Endodermal cell (in vitro differentiated cells): ENCODE data around the gene ENDOV. TPM values are rescaled to one million over a fixed set of nuclear protein-coding genes. Genes with fewer than 3 reads are reported as not detected.

Experiments used
- DNase-seq: peaks from one replicate; pipeline ENCODE4 v3.0.0-alpha.2; 2017
- H3K27ac ChIP-seq: 2 replicates; pipeline ENCODE4 v1.5.1; 2013; ENCODE audit warnings: mild to moderate bottlenecking, low read depth, low read length, moderate library complexity
- H3K27me3 ChIP-seq: 2 replicates; pipeline ENCODE4 v1.6.1; 2013; ENCODE audit warnings: mild to moderate bottlenecking, low read length, moderate library complexity; ENCODE audit not compliant: insufficient read depth, control insufficient read depth, poor library complexity, severe bottlenecking
- H3K36me3 ChIP-seq: 2 replicates; pipeline ENCODE4 v1.7.0; 2013; ENCODE audit warnings: mild to moderate bottlenecking, low read length, moderate library complexity; ENCODE audit not compliant: control insufficient read depth, insufficient read depth
- H3K4me1 ChIP-seq: one replicate; pipeline ENCODE4 v1.7.0; 2013; ENCODE audit warnings: low read length; ENCODE audit not compliant: control insufficient read depth, insufficient read depth
- H3K4me3 ChIP-seq: 2 replicates; pipeline ENCODE4 v1.5.1; 2013; ENCODE audit warnings: mild to moderate bottlenecking, low read length, moderate library complexity
- H3K9ac ChIP-seq: 2 replicates; pipeline ENCODE4 v1.6.1; 2013; ENCODE audit warnings: mild to moderate bottlenecking, low read length, moderate library complexity; ENCODE audit not compliant: poor library complexity, severe bottlenecking; ENCODE audit errors: extremely low read depth
- H3K9me3 ChIP-seq: 2 replicates; pipeline ENCODE4 v1.6.1; 2013; ENCODE audit warnings: mild to moderate bottlenecking, low read length, moderate library complexity; ENCODE audit not compliant: control insufficient read depth
- H3K27ac Mint-ChIP-seq: 2 replicates; pipeline ENCODE4 v1.8.0; 2020; ENCODE audit warnings: mixed read lengths
- H3K27me3 Mint-ChIP-seq: 2 replicates; pipeline ENCODE4 v1.8.0; 2021; ENCODE audit warnings: mild to moderate bottlenecking, mixed read lengths; ENCODE audit not compliant: insufficient read depth
- H3K36me3 Mint-ChIP-seq: 2 replicates; pipeline ENCODE4 v1.8.0; 2020; ENCODE audit warnings: low read depth, mixed read lengths
- H3K4me1 Mint-ChIP-seq: 2 replicates; pipeline ENCODE4 v1.8.0; 2020; ENCODE audit warnings: mixed read lengths
- H3K4me3 Mint-ChIP-seq: 2 replicates; pipeline ENCODE4 v1.8.0; 2020; ENCODE audit warnings: mild to moderate bottlenecking, moderate library complexity, mixed read lengths
- H3K9me3 Mint-ChIP-seq: 2 replicates; pipeline ENCODE4 v1.8.0; 2020; ENCODE audit warnings: mild to moderate bottlenecking, mixed read lengths
- CTCF ChIP-seq: fragments of 200-600 bp; sonication (generic); conservative IDR thresholded peaks from 2 replicates; pipeline ENCODE4 v1.5.0; 2021; ENCODE audit warnings: antibody characterized with exemption, mild to moderate bottlenecking
- WGBS, 2 experiments: methylation state at CpG; one replicate each; pipeline versions ENCODE4 v1.1.5 to v1.1.7; 2013; ENCODE audit warnings: missing lambda C conversion rate in 2 of 2, mixed read lengths in 1 of 2; ENCODE audit not compliant: insufficient coverage in 1 of 2, insufficient read length in 1 of 2; 5-methylcytosine and 5-hydroxymethylcytosine counted together
- total RNA-seq, 2 donors: library from RNA; stranded (reverse); fragmentation: NEBNext Ultra II Directional in 1 of 2; extraction: Animal tissue kit (Norgen Biotek cat#: 25700) in 1 of 2; gene quantifications; 2 replicates in 1 of 2; 3 replicates in 1 of 2; pipeline ENCODE4 v1.2.1, GENCODE V29; 2021

The ENDOV gene
- total RNA-seq, 2 donors from 2014 or later, result 38.8 to 47.1 TPM

DNA sequence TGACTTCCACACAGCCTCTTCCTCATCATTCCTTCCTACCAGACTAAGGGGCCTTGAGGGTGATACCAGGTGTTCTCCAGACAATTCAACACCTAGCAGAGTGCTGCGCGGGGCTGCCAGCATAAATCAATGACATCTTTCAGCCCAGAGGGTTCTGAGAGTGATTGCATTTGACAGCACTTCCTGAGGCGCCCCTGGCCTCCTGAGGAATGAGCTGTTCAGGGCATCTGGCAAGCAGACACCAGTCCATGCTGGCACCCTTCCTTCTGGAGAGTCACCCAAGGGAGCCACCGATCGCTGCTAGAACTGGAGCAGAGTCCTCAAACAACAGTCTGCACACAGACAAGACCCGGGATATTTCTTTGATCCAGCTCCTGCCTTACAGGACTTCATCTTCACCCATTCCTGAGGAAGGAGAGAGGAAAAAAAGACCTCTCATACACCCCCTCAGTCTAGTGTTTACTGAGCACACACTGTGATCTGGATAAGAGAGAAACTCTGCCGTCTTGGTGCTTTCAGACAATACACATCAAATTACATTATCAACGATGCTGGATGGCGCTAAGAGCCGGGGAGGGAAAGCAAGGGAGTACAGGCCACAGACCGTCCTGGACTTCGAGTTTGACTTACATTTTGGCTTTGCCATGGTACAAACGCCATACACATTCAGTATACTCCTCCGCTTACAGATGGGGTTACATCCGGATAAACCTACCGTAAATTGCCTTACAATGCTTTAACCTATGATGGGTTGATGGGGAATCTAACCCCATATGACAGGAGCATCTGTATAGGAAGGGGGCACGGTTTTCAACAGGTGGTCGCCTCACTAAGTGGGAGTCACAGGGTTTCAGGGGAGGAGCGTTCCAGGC lies 38.4 kb downstream of the ENDOV start:
- H3K36me3 ChIP-seq, result no peaks in the 10 kb centered on the region
- H3K27ac Mint-ChIP-seq, result peak overlapping the region; percentile 37
- H3K27me3 ChIP-seq, result peaks cover 23% of the 10 kb centered on the region
- H3K36me3 Mint-ChIP-seq, result no peaks in the 10 kb centered on the region
- H3K4me3 Mint-ChIP-seq, result peak overlapping the region; percentile 80
- H3K9me3 Mint-ChIP-seq, result no peaks in the 10 kb centered on the region
- no peak for TF ChIP-seq CTCF
- peak overlapping the region; percentile 90 for H3K4me3 ChIP-seq
- no peak overlapping the region for H3K27ac ChIP-seq
- no peaks in the 10 kb centered on the region for H3K4me1 ChIP-seq
- 87 to 92% methylated on average over 18 to 19 of the region's 19 CpGs for WGBS, 2 experiments
- peak overlapping the region; percentile 91 for H3K9ac ChIP-seq
- no peaks in the 10 kb centered on the region for H3K9me3 ChIP-seq
- H3K4me1 Mint-ChIP-seq, result peaks cover 15% of the 10 kb centered on the region
- no peak for DNase-seq
- peaks cover 35% of the 10 kb centered on the region for H3K27me3 Mint-ChIP-seq

DNA sequence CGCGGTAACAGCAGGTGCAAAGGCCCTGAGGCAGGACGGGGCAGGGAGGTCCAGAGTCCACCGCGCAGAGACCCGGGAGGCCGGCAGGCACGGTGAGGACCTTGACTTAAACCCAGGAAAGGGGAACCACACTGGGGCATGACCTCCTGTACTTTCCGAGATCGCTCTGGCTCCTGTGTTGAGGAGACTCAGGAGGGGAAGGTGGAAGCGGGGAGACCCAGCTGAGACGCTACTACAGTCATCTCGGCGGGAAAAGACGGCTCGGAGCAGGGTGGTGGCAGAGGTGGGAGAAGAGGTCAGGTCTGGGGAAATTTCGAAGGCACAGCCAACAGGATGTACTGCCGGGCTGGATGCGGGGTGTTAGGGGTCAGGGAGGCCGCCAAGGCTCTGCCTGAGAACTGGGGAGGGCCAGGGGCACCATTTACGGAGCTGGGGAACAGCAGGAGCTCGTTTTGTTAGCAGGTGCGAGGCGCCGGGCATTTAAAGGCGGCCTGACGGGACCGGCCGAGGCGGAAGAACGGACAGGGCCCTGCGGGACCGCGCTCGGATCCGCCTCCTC lies 39.1 kb downstream of the ENDOV start:
- no peak for TF ChIP-seq CTCF
- H3K27ac Mint-ChIP-seq, result peak overlapping the region; percentile 97

DNA sequence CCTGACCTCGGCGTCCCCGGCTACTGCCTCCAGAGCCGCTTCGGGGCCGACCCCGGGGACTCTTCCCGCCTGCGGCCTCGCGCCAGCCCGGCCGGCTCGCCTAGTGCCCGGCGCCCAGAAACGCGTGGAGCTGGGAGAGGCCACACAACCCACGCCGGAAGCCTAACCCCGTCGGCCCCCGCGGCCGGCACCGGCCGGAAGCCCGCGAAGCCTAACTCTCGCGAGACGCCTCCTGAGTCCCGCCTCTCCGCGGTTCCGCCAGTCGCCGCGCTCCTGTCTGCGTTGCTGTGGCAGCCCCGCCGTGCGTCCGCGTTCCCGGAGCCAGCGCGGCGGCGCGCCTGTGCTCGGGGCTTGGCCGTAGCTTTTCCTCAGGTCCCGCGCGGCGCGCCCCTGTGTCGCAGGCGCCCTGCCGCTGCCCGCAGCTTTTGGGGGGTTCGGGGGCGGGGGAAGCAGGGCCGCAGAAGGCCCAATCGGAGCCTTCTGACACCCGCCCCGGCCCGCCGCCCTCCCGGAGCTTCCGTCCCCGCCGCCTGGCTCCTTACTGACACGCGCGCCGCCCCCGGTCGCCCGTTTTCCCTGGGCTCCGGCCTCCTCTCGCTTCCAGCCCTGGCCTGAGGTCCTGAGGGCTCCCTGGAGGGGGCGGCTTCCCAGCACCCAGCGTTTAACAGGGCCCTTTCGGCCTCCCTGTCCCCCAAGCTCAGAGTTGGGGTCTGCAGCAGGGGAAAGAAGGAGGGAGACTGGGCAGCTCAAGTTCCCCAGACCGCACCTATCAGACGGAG lies 39.8 kb downstream of the ENDOV start:
- Mint-ChIP-seq H3K36me3 (no peaks in the 10 kb centered on the region), H3K27me3 (peaks cover 49% of the 10 kb centered on the region), H3K4me1 (peaks cover 15% of the 10 kb centered on the region), H3K4me3 (peak overlapping the region; percentile 80), H3K27ac (peak overlapping the region; percentile 95), H3K9me3 (no peaks in the 10 kb centered on the region)
- no peaks in the 10 kb centered on the region for H3K9me3 ChIP-seq
- H3K27ac ChIP-seq, result peak overlapping the region; percentile 83
- H3K9ac ChIP-seq, result peak overlapping the region; percentile 91
- peak; percentile 99 for DNase-seq
- H3K4me3 ChIP-seq, result peak overlapping the region; percentile 90
- WGBS, 2 experiments, result 0 to 1% methylated on average over 30 to 88 of the region's 88 CpGs
- peaks cover 33% of the 10 kb centered on the region for H3K27me3 ChIP-seq
- peak; percentile 12 for TF ChIP-seq CTCF
- H3K4me1 ChIP-seq, result no peaks in the 10 kb centered on the region
- H3K36me3 ChIP-seq, result no peaks in the 10 kb centered on the region

More for the DNA sequence above, 39.1 kb downstream of the ENDOV start:
- peaks cover 15% of the 10 kb centered on the region for H3K4me1 Mint-ChIP-seq
- Histone ChIP-seq H3K9ac (peak overlapping the region; percentile 91), H3K4me3 (peak overlapping the region; percentile 90), H3K9me3 (no peaks in the 10 kb centered on the region), H3K4me1 (no peaks in the 10 kb centered on the region), H3K27ac (peak overlapping the region; percentile 76), H3K27me3 (peaks cover 29% of the 10 kb centered on the region), H3K36me3 (no peaks in the 10 kb centered on the region)
- H3K4me3 Mint-ChIP-seq, result peak overlapping the region; percentile 80
- no peaks in the 10 kb centered on the region for H3K36me3 Mint-ChIP-seq
- no peak for DNase-seq
- no peaks in the 10 kb centered on the region for H3K9me3 Mint-ChIP-seq
- H3K27me3 Mint-ChIP-seq, result peaks cover 42% of the 10 kb centered on the region
- WGBS, 2 experiments, result 36 to 37% methylated on average over 16 to 36 of the region's 36 CpGs
